Measurements from ENCODE around the gene LIPC.

Gene LIPC

DNA sequence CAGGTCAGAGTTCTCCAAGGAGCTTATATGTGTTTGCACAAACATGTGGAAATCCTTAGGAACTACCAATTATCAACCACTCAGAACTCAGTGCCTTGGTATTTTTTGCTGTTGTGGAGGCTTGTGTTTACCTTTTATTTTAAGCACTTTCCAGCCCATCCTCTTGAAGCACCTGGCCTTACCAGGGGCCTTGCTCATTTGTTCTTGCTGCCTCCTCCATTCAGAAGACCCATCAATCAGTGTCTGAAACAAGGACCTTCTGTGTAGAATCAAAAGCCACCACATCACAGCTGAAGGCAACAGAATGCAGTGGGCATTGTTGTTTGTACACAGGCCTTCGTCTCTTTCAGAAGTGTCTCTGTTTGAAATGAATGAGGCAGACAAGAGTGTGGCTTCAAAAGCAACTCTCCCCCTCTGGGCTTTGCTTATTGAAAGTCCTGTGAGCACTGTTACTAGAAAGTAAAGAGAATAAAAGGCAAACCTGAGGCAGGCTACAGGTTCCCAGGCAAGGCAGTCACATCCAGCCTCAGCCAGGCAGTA, 24.5 kb upstream of the LIPC start:
- no peak for DNase-seq

DNA sequence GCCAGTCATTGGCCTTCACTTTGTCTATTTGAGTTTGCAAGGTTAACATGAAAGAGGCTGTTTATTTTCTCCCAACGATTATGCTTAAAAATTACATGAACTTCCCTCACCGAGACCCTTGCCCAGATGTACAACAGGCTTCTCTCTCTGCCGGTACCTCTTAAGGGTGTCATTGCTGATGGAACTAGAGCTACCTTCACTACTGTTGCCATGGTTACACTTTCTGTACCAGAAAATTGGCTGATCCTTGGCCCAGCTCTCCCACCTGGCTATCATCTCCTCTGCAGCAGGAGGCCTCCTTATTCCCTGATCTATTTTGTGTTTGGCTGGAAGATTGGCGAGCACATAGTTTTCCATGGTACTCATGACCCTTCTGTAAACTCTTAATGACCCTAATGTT, 24.0 kb upstream of the LIPC start:
- no peak for DNase-seq

DNA sequence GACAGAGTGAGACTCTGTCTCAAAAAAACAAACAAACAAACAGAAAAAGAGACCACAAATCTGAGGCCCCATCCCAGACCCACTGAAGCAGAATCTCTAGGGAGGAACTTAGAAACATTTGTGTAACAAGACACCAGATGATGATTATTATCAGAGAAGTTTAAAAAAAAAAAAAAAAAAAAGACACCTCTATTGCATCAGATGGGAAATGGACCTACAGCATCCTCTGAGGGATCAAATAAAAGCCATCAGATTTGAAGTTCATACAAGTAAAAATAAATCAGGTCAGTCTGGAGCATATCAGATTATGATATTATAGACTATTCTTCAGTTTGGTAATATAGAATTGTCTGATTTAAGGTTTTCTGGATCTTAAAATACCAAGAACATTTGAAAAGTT, 21.9 kb upstream of the LIPC start:
- DNase-seq, result no peak

DNA sequence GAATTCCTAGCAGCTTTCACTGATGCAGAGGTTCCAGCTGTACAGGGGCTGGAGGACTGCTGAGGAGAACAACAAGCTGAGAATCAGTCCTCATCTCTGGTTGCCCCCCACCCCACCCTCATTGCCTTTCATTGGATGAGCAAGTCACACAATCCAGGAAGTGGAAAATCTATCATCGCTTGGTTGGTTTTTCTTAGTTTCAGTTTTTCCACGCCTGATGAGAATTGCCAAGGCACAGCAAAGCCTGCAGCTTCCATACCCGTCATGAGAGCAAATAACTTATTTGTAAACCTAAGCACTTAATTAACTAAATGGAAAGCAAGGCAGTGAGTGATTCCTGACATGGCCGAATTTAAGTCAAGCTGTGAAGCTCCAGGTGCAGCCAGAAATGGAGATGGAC, 21.4 kb upstream of the LIPC start:
- no peak for DNase-seq

DNA sequence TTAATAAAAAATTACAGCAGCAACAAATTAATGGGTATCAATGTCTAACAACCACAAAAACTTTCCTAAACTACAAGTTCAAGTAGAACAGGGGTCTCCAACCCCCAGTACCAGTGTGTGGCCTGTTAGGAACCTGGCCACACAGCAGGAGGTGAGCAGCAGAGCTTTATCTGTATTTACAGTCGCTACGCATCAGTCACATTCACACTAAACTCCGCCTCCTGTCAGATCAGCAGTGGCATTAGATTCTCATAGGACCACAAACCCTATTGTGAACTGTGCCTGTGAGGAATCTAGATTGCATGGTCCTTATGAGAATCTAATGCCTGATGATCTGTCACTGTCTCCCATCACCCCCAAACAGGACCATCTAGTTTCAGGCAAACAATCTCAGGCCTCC, 18.5 kb upstream of the LIPC start:
- no peak for DNase-seq

DNA sequence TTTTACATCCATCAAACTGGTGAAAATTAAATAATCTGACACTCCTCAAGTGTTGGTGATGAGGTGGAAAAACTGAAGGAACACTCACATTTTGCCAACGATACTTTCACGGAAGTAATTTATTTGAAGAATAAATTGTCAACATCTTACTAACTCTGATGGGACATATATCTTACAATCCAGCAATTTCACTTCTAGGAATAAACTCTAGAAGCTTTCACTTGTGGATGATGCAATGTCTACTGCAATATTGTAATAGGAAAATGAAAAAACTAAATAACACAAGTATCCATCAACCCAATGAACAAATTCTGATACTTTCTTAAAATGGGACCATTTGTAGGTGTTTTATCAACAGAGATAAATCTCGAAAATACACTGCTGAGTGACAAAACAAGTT, 16.2 kb upstream of the LIPC start:
- no peak for DNase-seq

DNA sequence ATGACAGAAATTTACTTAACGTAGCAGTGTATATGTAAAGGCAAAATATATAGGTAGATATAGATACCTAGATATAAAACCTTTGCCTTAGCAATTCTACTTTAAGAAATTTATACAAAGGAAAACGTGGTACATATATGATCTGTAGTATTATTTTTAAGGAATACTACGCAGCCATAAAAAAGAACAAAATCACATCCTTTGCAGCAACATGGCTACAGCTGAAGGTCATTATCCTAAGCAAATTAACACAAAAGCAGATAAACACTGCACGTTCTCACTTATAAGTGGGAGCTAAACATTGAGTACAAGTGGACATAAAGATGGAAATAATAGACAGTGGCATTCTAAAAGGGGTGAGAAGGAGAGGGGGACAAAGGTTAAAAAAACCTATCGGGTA, 14.8 kb upstream of the LIPC start:
- no peak for DNase-seq

DNA sequence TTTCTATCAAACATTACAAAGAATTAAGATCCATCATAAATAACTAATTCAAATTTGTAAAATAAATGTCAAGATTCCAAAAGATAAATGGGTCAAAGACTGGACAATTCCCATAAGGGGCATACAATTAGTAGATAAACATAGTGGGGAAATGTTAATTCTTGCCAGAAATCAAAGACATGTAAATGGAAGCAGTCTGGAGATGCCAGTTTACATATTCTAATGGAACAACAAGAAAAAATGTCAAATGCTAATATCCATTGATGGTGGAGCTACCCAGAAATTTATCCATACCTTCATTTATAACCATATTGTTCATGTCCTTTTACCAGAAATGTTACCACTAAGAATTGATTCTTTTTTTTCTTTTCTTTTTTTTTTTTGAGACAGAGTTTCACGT, 13.7 kb upstream of the LIPC start:
- no peak for DNase-seq

DNA sequence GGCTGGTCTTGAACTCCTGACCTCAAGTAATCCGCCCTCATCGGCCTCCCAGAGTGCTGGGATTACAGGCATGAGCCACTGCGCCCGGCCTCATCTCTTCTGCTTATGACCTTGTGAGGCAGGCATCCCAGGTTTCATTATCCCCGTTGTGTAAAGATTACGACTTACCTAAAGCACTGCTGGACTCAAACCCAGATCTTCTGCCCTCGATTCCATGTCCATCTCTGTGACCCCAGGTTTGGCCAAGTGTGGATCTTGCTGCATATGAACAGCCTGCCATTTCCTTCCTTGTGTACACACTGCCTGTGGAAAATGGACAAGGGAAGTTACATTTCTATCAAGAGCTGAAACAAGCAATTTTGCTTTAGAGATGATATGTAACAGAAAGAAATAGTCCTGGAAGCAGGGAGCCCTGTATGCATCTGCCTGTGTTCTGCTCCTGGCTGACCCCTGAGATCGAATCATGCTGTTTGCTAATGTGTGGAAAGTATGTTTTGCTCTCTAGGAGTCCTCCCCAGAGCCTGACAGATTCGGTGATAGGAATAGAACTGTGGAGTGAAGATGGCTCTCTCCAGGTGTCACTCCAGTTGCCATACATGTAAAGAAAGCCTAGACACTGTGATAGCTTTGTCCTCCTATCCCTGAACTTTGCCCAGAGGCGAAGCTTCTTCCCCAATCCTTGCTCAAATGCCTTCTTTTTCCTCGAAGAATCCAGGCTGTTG, 11.8 kb upstream of the LIPC start:
- DNase-seq, result no peak

DNA sequence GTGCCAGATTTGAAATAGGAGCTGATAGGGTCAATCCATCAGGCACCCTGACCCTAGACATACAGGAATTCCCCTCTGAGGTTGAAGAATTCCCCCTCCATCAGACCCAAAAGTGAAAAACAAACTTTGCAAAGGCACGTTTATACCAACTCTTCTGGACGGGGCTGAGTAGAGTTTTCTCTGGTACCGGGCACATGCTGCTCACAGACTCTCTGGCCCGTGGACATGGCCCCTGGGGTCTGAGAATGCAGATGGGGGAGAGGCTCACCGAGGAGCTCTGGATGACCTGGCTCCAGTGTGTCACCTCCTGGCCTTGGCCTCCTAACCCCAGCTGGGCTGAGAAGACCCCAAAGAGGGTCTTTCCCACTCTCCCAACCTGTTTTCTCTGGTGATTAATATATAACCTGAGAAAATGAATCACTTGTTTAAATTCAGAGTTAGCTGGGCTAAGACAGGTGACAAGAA, 11.2 kb upstream of the LIPC start:
- no peak for DNase-seq

DNA sequence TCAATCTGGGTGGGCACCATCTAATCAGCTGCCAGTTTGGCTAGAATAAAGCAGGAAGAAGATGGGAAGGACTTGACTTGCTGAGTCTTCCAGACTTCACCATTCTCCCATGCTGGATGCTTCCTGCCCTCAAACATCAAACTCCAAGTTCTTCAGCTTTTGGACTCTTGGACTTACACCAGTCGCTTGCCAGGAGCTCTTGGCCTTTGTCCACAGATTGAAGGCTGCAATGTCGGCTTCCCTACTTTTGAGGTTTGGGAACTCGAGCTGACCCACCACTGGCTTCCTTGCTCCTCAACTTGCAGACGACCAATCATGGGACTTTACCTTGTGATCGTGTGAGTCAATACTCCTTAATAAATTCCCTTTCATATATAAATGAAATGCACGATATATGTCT, 8.6 kb upstream of the LIPC start:
- DNase-seq, result no peak

DNA sequence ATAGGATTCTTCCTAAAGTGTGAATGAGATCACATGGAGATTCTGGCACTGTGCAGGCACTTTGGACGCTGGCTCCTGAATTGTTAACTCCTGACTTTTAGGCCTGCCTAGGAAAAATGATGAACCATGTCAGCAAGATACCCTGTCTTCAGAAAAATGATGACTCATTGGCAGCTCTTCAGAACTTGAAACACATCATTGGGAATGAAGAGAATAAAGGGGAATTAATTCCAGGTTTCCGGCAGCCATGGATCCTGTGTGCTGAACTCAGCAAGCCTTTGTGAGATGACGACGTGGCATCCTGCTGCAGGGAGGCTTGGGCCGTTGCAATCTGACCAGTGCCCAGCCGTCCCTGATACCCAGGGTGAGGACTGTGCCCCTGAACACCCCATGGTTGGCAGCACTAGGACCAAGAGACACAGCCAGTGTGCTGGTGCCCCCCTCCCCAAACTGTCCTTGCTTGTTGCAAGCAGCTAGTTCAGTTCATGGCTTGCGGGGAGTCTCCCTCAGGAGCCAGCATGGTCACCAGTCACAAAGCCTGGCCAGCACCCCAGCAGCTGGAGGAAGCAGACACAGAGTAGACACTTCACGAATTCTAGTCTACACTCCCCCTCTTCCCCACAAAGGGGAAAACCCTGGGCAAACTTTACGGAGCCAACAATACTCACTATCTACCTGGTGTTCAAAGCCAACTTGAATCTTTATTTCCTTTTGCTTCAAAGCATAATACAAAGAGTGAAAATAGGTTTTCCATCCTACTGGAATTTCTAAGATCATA, 7.8 kb upstream of the LIPC start:
- DNase-seq, result no peak

DNA sequence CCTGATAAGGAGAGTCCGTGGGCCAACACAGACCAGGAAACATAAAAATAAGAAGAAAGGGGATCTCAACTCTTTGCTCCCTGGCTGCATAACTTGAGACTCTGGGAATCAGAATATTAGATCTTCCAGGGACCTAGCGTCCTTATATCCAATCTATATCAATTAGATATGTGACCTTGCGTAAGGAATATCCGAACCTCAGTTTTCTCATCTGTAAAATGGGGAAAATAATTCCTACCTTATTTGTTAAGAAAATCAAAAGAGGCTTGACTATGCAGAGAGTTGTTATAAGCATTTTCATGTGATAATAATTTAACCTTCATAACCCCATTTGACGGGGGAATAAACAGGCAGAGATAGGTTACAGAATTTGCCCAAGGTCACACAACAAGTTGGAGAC, 7.1 kb upstream of the LIPC start:
- no peak for DNase-seq

DNA sequence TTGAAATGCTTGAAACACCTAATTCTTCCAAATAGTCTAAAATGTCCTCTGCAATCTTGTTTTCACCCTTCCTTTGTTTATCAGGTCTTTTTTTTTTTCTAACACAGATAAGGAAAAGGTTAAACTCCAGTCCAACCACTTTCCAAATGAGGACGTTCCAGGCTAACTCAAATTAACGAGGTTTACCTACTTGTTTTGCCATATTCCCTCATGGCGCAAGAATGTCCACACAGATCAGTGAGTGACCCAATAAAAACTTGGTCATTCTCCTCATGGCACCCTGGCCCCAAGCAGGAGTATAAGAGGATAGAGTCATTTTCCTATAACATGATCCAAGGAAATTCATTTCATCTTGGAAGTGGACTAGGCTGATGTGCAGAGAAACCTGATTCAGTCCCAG, 6.6 kb upstream of the LIPC start:
- DNase-seq, result no peak

DNA sequence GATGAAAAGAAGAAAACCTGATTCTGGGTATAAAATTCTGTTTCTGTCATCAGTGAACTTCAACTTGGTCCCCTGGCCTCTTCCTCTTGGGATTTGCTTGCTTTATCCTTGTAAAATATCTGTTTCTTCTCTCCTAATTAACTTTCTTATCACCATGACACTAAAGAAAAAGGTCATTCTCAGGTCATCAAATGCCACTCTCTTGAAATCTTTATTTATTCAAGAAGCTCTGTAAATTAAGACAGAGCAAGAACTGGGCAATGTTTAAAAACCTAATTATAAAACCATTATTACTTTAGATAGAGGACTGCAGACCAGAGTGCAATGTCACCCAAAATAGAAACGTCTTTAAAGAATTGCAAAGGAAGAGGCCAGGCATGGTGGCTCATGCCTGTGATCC, 6.0 kb upstream of the LIPC start:
- DNase-seq, result no peak

DNA sequence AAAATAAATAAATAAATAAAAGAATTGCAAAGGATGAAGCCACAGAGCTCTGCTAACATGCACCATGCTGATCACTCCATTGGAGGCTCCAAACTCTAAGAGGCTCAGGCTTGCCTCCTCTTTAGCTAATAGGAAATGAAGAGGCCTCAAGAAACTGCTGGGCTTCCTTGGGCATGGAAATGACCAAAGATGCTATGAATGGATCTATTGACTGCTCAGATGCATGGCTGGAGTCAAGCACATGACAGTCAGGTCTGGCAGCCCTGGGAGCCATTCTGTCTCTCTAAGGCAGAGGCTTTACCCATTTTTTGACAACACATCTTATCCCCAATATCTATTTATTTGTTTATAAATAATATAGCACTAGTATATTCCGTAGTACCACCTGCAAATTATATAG, 5.3 kb upstream of the LIPC start:
- no peak for DNase-seq

DNA sequence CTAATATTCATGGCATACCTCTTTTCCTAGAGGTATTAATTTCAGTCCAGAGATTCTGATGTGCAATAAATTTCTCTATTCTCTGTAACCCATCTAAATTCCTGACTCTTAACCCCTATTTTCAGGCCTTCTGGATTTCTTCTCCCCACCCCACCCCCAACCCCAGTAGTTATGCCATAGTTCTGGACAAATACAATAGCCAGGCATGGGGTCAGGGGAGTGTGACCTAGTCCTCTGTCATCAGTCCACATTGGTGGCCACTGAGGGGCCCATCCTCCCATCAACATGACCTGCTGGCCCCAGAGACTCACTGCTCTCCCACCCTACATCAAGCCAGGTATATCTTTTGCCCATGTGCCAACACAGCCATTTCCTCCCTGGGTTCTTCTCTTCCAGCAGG, 3.8 kb upstream of the LIPC start:
- no peak for DNase-seq

DNA sequence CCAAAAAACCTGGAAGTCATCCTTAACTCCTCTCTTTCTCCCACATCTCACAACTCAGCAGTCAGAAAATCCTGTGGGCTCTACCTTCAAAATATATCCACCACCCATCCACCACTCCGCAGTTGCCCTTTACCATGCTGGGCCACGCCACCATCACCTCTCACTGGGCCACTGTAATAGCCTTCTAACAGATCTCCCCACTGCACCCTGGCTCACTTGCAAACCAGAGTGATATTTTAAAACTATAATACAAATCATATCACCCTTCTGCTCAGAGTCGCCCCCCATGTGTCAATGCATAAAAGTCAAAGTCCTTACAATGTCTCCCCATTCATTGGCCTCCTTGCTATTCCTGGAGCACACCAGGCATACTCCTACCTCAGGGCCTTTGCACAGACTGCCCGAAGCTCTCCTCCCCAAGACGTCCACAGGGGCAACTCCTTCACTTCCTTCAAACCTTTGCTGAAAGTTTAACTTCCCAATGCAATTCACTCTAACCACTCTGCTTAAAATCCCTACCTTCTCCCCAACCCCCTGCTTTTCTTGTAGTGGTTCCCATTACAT, 1.5 kb upstream of the LIPC start:
- no peak for DNase-seq

DNA sequence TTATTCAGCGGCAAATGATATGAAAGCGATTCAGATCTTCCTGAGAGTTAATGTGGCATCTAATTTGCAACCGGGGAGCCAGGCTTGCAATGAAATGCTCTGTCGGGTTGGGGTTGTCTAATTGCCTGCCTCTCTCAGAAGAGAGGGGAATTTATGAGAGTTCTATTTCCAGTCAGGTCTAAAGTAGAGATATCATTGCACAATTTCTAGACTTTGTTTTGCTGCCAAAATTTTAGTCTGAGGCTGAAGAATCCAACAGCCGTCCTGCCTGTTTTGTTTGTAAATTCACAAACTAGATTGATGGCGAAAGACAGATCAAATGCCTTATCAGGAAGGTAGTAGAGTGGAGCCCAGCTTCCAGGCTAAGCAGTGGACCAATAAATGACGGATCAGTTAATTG, 610 bp downstream of the LIPC start:
- no peak for DNase-seq

DNA sequence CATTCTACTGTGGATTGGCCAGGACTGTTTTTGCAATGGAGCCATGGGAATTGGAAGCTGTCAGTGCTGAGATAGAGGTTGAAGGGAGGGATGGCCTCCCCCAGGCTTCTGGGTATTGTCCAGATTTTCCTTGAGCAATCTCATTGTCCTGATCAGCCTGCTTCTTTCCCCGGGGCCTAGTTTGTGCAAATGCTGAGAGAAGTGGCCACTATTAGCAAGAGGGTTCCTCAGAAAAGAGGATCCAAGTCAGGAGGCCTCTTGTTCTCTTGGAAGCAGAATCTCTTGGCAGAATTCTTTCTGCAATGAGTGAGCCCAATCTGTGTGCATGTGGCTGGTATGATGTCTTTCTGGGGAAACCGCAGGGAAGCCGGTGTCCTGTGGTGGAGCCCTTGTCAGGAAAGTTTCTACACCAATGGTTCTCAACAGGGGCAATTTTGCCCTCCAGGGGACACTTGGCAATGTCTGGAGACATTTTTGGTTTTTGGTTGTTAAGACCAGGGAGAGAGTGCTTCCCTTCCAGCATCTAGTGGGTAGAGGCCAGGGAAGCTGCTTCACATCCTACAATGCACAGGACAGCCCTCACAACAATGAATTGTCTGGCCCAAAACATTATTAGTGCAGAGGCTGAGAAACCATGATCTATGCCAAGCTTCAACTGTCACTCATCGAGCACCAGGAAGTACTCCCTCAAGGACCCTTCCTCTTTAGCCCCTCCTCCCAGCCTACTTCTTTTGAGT, 2.0 kb downstream of the LIPC start:
- no peak for DNase-seq

DNA sequence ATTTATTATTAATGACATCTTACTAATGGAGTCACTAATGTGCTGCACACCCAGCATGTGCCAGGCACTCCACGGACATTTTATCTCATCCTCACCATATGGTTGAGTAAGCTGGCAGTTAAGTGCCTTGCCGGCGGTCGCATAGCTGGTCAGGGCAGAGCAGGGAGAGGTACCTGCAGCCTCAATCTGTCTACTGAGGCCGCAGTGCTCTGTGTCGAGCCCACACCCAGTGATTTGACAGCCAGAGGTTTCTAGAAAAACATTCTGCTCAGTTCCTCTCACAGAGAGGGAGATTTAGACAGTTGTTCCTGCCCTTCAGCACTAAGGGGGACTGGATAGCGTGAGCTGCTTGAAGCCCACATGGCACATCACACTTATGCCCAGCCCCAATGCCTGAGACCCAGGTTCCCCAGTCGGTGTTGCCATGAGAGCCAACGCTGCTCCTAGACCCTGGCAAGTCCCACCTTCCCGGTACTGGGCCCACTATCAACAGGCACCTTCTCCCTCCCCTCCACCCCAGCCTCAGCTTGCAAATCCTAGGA, 2.6 kb downstream of the LIPC start:
- no peak for DNase-seq

DNA sequence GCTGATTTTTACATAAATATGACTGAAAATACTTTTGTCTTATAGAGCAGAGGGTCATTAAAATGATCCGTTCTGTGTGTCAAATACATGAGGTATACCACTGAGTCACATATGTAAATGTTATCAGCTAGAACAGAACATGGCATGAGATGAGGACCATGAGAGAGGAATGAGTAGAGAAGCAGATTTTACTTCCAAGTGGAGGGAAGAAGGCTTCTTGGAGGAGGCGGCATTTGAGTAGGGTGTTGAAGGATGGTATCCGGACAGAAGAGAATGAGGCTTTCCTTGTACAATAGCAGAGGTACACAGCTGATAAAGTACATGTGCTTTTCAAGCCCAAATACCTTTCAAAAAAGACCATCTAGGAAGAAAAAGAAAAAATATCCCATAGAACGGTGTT, 4.8 kb downstream of the LIPC start:
- DNase-seq, result no peak

DNA sequence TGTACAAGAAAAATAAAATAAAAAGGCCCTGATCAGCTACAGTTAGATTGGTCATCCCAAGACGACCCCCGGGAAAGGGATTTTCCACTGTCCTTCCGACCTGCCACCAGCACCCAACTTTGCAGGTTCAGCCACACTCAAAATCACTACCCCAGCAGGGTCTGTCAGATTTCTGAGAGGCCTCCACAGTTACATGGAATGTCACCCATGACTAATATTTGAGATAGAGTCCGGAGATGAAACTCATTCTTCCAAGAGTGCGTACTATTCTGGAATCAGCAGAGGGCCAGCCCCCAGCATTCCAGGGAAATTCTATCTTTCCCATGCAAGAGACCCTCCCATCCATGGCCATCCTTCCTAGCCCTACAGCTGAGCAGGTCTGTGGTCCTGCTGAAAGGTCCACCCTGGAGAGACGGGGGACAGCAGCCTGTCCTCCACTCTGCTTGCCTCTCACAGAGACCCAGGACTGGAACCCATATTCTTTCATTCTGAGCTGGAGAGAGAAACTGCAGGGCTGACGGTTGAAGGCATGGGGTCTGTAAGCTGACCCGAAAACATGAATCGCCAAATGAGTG, 5.8 kb downstream of the LIPC start:
- DNase-seq, result no peak

Measured in amniotic stem cell (primary cell).